ENCODE results near the gene EXD3. TPM values are rescaled to one million over a fixed set of nuclear protein-coding genes. Genes with fewer than 3 reads are reported as not detected.

The EXD3 gene
- total and polyA plus RNA-seq, 9 of the 15 experiments (the other 6 are each of a cell fraction or from before 2014, with no cell fraction given): 0.29 to 12.5 (median 3.9) TPM

DNA sequence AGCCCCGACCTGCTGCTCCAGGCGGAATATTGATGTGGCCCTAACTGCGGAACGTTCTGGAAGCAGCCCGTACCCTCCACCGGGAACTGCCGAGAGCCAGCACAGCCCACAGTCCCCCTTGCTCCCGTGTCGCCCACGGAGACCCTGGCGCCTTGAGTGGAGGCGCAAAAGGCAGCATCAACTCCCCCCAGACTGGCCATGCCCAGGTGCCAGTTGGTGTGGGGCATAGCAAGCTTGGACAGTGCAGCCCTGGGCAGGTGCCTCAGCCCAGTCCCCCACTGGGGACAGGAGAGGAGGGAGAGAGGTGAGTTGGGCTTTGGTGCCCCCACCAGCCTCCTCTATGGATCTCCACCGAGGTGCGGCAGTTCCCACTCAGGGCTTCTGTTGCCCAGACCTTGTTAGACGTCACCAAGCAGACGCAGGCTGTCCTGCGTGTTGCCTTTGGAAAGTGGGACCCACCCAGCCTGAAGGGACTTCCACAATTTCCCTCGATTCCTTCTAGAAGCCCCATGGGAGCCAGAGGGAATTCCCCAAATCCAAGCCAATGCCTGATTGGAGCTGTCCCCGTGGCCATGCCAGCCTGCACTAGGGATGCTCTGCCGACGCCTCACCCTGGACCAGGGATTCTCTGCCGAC is 101.1 kb downstream of the EXD3 start:
- BruUV-seq (replicated peaks): no TSS peak
- intact Hi-C loops (cut with micrococcal nuclease): no loop called here
- no peak overlapping the region for H3K27ac ChIP-seq (ENCODE audit: extremely low read depth, low read depth, low read length)
- no peak overlapping the region for H3K4me3 ChIP-seq
- DNase-seq (ENCODE audit: extremely low read depth in 1 of 4, low spot score in 3 of 4) (no peak), FAIRE-seq (no peak), ATAC-seq (no peak)
- no peak overlapping the region for H2AFZ ChIP-seq (ENCODE audit: low read depth, low read length)
- H3K79me2 ChIP-seq (ENCODE audit: control insufficient read depth, insufficient read depth, low read length): no peaks in the 10 kb centered on the region
- H3K9ac ChIP-seq (ENCODE audit: insufficient read depth in 1 of 2, low read depth in 2 of 2, low read length in 2 of 2): no peak overlapping the region; a peak in 1 of 4 replicates
- WGBS (ENCODE audit: insufficient coverage, low coverage, missing lambda C conversion rate): 49% methylated on average over 22 of the region's 22 CpGs
- H3K27me3 ChIP-seq (ENCODE audit: control insufficient read depth in 2 of 2, insufficient read depth in 2 of 2, low read length in 2 of 2): peaks cover 9 to 12% of the 10 kb centered on the region in 2 experiments; a peak in 3 of 5 replicates
- in situ Hi-C loops (cut with MboI): no loop called here
- H4K20me1 ChIP-seq (replicated peaks; ENCODE audit: control insufficient read depth, insufficient read depth, low read length): no peaks in the 10 kb centered on the region
- no peaks in the 10 kb centered on the region for H3K36me3 ChIP-seq (ENCODE audit: control insufficient read depth, insufficient read depth, low read length)
- H3K4me2 ChIP-seq (ENCODE audit: insufficient read depth, low read length): no peak overlapping the region
- ChIA-PET CTCF (ENCODE audit: low intra/inter-chr PET ratio) (interaction anchor here (0.6 kb wide), 1 partner anchor 20 kb away, joined by 3 read pairs; the partner anchor contains the start of gene NRARP), POLR2A (interaction anchor here (0.6 kb wide), 1 partner anchor 146 kb away, joined by 6 read pairs; no protein-coding TSS in a partner anchor)
- H3K4me1 ChIP-seq (replicated peaks in 1 of 2; ENCODE audit: control insufficient read depth in 2 of 2, insufficient read depth in 2 of 2, low read length in 2 of 2): peaks cover 1 to 50% of the 10 kb centered on the region in 2 experiments; a peak in 4 of 5 replicates
- no peaks in the 10 kb centered on the region for H3K9me3 ChIP-seq (replicated peaks; ENCODE audit: control insufficient read depth, insufficient read depth, low read depth, low read length)
- no peaks in the 10 kb centered on the region for H3K9me1 ChIP-seq (ENCODE audit: control insufficient read depth, insufficient read depth, low read length)
- TF ChIP-seq ZNF12 (CRISPR knock-in tag; IDR thresholded peaks at IDR 0.05) (no peak), CHD2 (IDR thresholded peaks at IDR 0.05; ENCODE audit: low read depth, low read length) (no peak), SUPT5H (IDR thresholded peaks at IDR 0.05) (no peak), DIDO1 (tag; IDR thresholded peaks at IDR 0.05; ENCODE audit: low read depth) (no peak), ZNF217 (CRISPR knock-in tag; IDR thresholded peaks at IDR 0.05) (no peak), ZKSCAN3 (CRISPR knock-in tag; IDR thresholded peaks at IDR 0.05) (no peak), THRB (CRISPR knock-in tag; conservative IDR thresholded peaks at IDR 0.05) (no peak), RFX7 (CRISPR knock-in tag; IDR thresholded peaks at IDR 0.05) (no peak), HNRNPLL (IDR thresholded peaks at IDR 0.05; ENCODE audit: low read depth, low read length, poor library complexity, severe bottlenecking) (no peak), ZBED1 (IDR thresholded peaks at IDR 0.05) (no peak), MBD2 (IDR thresholded peaks at IDR 0.05; ENCODE audit: borderline replicate concordance, low read depth) (no peak), ZBTB1 (CRISPR knock-in tag; IDR thresholded peaks at IDR 0.05; ENCODE audit: borderline replicate concordance, low read depth) (no peak), TSC22D4 (tag; IDR thresholded peaks at IDR 0.05) (no peak), SNRNP70 (optimal IDR thresholded peaks at IDR 0.05; ENCODE audit: low read depth, low read length) (no peak), MYBL2 (IDR thresholded peaks at IDR 0.05; ENCODE audit: low read depth) (no peak), MYBL2 (CRISPR knock-in tag; IDR thresholded peaks at IDR 0.05; ENCODE audit: borderline replicate concordance) (no peak)
- TF ChIP-seq, protein P1, sequence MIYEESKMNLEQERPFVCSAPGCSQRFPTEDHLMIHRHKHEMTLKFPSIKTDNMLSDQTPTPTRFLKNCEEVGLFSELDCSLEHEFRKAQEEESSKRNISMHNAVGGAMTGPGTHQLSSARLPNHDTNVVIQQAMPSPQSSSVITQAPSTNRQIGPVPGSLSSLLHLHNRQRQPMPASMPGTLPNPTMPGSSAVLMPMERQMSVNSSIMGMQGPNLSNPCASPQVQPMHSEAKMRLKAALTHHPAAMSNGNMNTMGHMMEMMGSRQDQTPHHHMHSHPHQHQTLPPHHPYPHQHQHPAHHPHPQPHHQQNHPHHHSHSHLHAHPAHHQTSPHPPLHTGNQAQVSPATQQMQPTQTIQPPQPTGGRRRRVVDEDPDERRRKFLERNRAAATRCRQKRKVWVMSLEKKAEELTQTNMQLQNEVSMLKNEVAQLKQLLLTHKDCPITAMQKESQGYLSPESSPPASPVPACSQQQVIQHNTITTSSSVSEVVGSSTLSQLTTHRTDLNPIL (CRISPR knock-in tag; IDR thresholded peaks at IDR 0.05): no peak
- TF ChIP-seq, protein P2, sequence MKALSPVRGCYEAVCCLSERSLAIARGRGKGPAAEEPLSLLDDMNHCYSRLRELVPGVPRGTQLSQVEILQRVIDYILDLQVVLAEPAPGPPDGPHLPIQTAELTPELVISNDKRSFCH (CRISPR knock-in tag; IDR thresholded peaks at IDR 0.05): no peak
- TF ChIP-seq, protein P2 (tag; IDR thresholded peaks at IDR 0.05): no peak
- TF ChIP-seq, protein P3, sequence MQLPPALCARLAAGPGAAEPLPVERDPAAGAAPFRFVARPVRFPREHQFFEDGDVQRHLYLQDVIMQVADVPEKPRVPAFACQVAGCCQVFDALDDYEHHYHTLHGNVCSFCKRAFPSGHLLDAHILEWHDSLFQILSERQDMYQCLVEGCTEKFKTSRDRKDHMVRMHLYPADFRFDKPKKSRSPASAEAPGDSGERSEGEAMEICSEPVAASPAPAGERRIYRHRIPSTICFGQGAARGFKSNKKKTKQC (CRISPR knock-in tag; IDR thresholded peaks at IDR 0.05): no peak
